ENCODE data around the gene VAV3.

DNA sequence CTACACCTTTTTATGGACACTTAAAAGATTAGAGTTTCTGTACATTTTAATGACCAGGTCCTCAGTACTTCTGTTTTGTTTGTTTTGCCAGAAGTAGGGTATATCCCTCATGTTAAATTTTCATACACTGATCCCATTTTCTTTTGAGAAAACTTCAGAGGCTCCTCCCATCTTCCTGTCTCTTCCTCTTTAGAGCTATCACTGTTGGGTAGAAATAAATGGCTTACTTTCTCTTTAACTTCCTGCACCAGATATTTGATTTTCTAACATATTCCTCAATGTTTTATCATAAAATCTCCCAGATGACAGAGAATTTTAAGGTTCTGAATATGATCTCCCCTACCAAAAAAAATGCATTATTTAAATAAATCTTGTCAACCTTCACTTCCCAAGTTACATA is 23.4 kb downstream of the VAV3 start:
- TF ChIP-seq, protein P1, sequence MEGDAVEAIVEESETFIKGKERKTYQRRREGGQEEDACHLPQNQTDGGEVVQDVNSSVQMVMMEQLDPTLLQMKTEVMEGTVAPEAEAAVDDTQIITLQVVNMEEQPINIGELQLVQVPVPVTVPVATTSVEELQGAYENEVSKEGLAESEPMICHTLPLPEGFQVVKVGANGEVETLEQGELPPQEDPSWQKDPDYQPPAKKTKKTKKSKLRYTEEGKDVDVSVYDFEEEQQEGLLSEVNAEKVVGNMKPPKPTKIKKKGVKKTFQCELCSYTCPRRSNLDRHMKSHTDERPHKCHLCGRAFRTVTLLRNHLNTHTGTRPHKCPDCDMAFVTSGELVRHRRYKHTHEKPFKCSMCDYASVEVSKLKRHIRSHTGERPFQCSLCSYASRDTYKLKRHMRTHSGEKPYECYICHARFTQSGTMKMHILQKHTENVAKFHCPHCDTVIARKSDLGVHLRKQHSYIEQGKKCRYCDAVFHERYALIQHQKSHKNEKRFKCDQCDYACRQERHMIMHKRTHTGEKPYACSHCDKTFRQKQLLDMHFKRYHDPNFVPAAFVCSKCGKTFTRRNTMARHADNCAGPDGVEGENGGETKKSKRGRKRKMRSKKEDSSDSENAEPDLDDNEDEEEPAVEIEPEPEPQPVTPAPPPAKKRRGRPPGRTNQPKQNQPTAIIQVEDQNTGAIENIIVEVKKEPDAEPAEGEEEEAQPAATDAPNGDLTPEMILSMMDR (conservative IDR thresholded peaks at IDR 0.05; ENCODE audit: low read length): no peak
- no peak for TF ChIP-seq EZH2phosphoT487 (IDR thresholded peaks at IDR 0.05; ENCODE audit: borderline replicate concordance, low read depth, low read length)

All from OCI-LY7 (cell line).